Body of pancreas (tissue), 4 donors: ENCODE measurements around the gene ATP8A2. TPM values are rescaled to one million over a fixed set of nuclear protein-coding genes. Genes with fewer than 3 reads are reported as not detected.

ENCODE experiments used
- ATAC-seq: fragments of 150-250 bp; one replicate; pipeline ENCODE4 v1.9.1; 2016
- DNase-seq, 4 donors: peaks; one replicate each; pipeline ENCODE4 v3.0.0-alpha.2; 2019
- H3K27ac ChIP-seq, 4 donors: fragments of 200-600 bp; sonication (generic); 1 replicate in 3 of 4; 2 replicates in 1 of 4; pipeline versions ENCODE4 v1.5.1 to v1.6.1; 2016 to 2019; ENCODE audit warnings: mild to moderate bottlenecking in 1 of 4, mixed read lengths in 1 of 4, moderate library complexity in 1 of 4
- H3K27me3 ChIP-seq, 2 donors: fragments of 200-600 bp; sonication (generic); one replicate each; pipeline ENCODE4 v1.6.0; 2016; ENCODE audit warnings: mild to moderate bottlenecking in 1 of 2
- H3K36me3 ChIP-seq, 2 donors: fragments of 200-600 bp; sonication (generic); replicated peaks in 1 of 2; 2 replicates each; pipeline ENCODE4 v1.5.1; 2016; ENCODE audit warnings: low read depth in 2 of 2; ENCODE audit not compliant: insufficient read depth in 1 of 2
- H3K4me1 ChIP-seq: fragments of 200-600 bp; sonication (generic); one replicate; pipeline ENCODE4 v1.6.0; 2016
- H3K4me3 ChIP-seq, 2 donors: fragments of 200-600 bp; sonication (generic); 1 replicate in 1 of 2; 2 replicates in 1 of 2; pipeline ENCODE4 v1.5.1; 2016 to 2019
- H3K9me3 ChIP-seq, 3 donors: fragments of 200-600 bp; sonication (generic); 1 replicate in 2 of 3; 2 replicates in 1 of 3; pipeline ENCODE4 v1.5.1; 2016
- POLR2A ChIP-seq, 3 donors: fragments of 450-650 bp; IDR thresholded peaks; one replicate each; pipeline ENCODE4 v1.6.1; 2016; ENCODE audit warnings: antibody characterized with exemption in 3 of 3, mild to moderate bottlenecking in 2 of 3
- WGBS, 2 donors: methylation state at CpG; one replicate each; pipeline ENCODE4 v1.1.5; 2017; 5-methylcytosine and 5-hydroxymethylcytosine counted together
- intact Hi-C: fragments of 100-400 bp; cut with DNase I; formaldehyde crosslinking; loops from one replicate; pipeline ENCODE4 v1.15.1; 2023
- total RNA-seq, 2 donors: library from RNA; depleted of rRNA; stranded (reverse); fragments of >200 nt; gene quantifications; one replicate each; pipeline ENCODE4 v1.1.0, GENCODE V29; 2016
- TF ChIP-seq, protein P1 (sequence below), 7 experiments: fragments of 450-650 bp in 4 of 7; fragments of 200-600 bp in 3 of 7; sonication (generic) in 3 of 7; IDR thresholded peaks; one replicate each; pipeline ENCODE4 v1.5.1; 2016 to 2019; ENCODE audit warnings: antibody characterized with exemption in 7 of 7

Gene ATP8A2
- total RNA-seq, 2 donors from 2014 or later = under 0.01 TPM; not detected in 1

DNA sequence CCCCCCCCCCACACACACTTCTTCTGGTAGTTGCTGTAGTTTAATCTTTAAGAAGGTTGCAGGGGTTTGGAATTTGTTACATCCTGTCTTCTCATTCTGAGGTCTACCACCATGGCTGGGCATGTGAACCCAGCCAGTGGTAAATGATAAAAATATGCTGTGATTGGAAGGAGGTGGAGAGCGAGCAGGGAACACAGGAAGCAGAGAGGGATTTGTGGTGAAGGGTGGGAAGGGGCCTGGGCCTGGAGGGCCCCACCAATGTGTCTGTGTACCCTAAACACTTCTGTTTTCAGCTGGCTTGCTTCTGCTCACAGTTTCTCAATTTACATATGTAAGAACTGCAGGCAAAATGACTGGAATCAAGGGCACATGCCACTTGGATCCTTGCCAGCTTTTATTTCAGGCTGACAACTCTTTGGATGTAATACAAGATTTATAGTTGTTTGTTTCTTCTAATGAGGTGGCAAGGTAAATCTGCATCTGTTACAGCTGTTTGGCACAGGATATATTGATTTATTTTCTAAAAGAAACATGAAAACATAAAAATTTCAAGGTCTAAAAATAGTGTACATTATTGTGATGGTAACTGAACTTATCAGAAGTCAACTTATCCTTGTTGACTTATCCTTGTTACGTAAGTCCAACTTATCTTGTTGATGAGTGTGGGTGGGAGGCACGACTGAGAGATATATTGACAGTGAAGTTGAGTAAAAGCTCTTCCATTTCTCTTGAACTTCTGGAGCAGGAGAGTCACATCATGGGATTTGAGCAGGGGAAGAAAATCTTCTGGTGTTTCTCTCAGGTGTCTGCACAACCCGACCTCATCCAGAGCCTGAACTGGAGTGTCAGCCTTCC lies 366.8 kb downstream of the ATP8A2 start:
- H3K4me1 ChIP-seq = peaks cover 14% of the 10 kb centered on the region
- no peaks in the 10 kb centered on the region for H3K9me3 ChIP-seq
- no peak overlapping the region for H3K4me3 ChIP-seq
- TF ChIP-seq, protein P1, sequence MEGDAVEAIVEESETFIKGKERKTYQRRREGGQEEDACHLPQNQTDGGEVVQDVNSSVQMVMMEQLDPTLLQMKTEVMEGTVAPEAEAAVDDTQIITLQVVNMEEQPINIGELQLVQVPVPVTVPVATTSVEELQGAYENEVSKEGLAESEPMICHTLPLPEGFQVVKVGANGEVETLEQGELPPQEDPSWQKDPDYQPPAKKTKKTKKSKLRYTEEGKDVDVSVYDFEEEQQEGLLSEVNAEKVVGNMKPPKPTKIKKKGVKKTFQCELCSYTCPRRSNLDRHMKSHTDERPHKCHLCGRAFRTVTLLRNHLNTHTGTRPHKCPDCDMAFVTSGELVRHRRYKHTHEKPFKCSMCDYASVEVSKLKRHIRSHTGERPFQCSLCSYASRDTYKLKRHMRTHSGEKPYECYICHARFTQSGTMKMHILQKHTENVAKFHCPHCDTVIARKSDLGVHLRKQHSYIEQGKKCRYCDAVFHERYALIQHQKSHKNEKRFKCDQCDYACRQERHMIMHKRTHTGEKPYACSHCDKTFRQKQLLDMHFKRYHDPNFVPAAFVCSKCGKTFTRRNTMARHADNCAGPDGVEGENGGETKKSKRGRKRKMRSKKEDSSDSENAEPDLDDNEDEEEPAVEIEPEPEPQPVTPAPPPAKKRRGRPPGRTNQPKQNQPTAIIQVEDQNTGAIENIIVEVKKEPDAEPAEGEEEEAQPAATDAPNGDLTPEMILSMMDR (IDR thresholded peaks at IDR 0.05) = no peak
- TF ChIP-seq POLR2A (IDR thresholded peaks at IDR 0.05) = no peak
- DNase-seq (peak in 3 of 4 donors; percentile 27 to 34 (median 34)), ATAC-seq (no peak)
- no peak overlapping the region for H3K27ac ChIP-seq
- H3K36me3 ChIP-seq = no peaks in the 10 kb centered on the region
- intact Hi-C loops = no loop called here
- 22 to 27% methylated on average over 4 of the region's 4 CpGs for WGBS, 2 donors
- no peaks in the 10 kb centered on the region for H3K27me3 ChIP-seq

DNA sequence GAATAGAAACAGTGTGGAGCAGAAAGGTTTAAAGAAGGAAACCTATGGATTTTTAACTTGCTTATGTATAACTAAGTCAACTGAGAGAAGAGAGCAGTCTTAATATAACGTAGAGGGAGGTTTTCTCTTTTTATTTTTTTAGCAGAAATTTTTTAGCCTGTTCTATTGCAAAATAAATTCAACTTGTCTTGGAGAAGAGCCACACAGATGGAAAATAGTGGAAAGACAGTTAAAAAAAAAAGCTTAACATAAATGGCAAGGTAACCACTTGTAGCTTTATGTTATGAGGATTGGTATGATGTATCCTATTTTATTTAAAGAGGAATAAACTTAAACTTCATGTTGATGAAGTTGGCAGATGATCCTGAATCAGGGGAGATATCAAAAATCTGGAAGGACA lies 367.6 kb downstream of the ATP8A2 start:
- Histone ChIP-seq H3K27me3 (no peaks in the 10 kb centered on the region), H3K4me3 (no peak overlapping the region), H3K36me3 (no peaks in the 10 kb centered on the region), H3K9me3 (no peaks in the 10 kb centered on the region), H3K27ac (no peak overlapping the region), H3K4me1 (peaks cover 14% of the 10 kb centered on the region)
- TF ChIP-seq, protein P1 (IDR thresholded peaks at IDR 0.05) = no peak
- no peak for TF ChIP-seq POLR2A (IDR thresholded peaks at IDR 0.05)
- intact Hi-C loops = no loop called here
- DNase-seq (no peak), ATAC-seq (no peak)
- WGBS, 2 donors = 70 to 77% methylated on average over 1 of the region's 1 CpG

DNA sequence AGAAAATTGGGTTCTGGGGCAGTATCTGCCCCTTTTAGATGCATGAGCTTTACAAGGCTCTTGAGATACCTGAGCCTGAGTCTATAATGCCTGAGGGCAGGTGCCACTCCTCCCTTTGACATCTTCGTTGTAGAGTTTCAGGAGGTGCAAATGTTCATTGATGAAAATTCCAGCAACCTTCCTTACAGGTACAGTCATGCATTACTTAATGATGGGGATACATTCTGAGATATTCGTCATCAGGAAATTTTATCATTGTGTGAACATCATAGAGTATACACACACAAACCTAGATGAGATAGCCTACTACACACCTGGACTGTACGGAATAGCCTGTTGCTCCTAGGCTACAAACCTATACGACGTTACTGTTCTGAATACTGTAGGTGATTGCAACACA lies 370.0 kb downstream of the ATP8A2 start:
- no peaks in the 10 kb centered on the region for H3K27me3 ChIP-seq
- H3K27ac ChIP-seq = no peak overlapping the region
- ATAC-seq = no peak
- intact Hi-C loops = no loop called here
- no peaks in the 10 kb centered on the region for H3K36me3 ChIP-seq
- WGBS, 2 donors = 76 to 77% methylated on average over 5 of the region's 5 CpGs
- peaks cover 14% of the 10 kb centered on the region for H3K4me1 ChIP-seq
- TF ChIP-seq, protein P1 (IDR thresholded peaks at IDR 0.05) = no peak
- no peak for TF ChIP-seq POLR2A (IDR thresholded peaks at IDR 0.05)
- no peak overlapping the region for H3K4me3 ChIP-seq
- no peak for DNase-seq
- H3K9me3 ChIP-seq = no peaks in the 10 kb centered on the region

DNA sequence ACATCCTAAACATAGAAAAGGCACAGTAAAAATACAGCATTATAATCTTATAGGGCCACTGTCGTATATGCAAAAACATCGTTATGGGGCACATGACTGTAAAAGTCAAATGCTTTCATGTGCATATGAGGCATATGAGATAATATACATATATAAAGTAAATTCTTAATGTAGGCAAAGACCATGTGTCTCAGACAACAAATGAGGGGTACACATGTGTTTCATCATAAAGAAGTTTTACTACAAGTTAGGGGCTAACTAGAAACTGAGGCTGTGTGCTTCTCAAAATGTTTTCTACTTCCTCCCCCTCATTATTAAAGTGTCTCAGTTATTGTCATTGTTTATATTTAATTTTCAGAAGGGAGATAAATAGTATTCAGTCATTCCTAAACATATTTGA lies 370.4 kb downstream of the ATP8A2 start:
- DNase-seq (no peak), ATAC-seq (no peak)
- Histone ChIP-seq H3K36me3 (no peaks in the 10 kb centered on the region), H3K4me3 (no peak overlapping the region), H3K27me3 (no peaks in the 10 kb centered on the region), H3K4me1 (peaks cover 14% of the 10 kb centered on the region), H3K9me3 (no peaks in the 10 kb centered on the region), H3K27ac (no peak overlapping the region)
- 95 to 99% methylated on average over 2 of the region's 2 CpGs for WGBS, 2 donors
- TF ChIP-seq POLR2A (IDR thresholded peaks at IDR 0.05) = no peak
- TF ChIP-seq, protein P1 (IDR thresholded peaks at IDR 0.05) = no peak
- intact Hi-C loops = no loop called here

DNA sequence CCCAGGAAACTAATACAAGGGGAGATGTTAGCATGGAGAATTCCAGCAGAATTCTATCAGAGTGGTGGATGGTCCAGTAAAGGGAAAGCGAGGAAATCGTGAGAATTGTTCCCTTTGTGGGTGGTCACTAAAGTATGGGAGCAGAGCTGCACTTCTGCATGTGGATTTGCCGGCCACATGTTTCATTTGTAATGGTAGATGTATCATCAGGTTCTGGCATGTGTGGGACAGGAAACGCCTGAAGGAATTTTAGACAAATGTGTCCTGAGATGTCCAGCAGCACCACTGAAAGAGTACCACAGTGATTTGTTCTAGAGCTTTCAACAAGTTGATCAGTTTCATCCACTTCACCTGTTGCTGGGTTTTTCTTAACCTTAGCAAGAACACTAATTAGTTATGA lies 371.6 kb downstream of the ATP8A2 start:
- Histone ChIP-seq H3K36me3 (no peaks in the 10 kb centered on the region), H3K4me1 (peaks cover 6% of the 10 kb centered on the region), H3K27ac (no peak overlapping the region), H3K4me3 (no peak overlapping the region), H3K9me3 (no peaks in the 10 kb centered on the region), H3K27me3 (no peaks in the 10 kb centered on the region)
- TF ChIP-seq, protein P1 (IDR thresholded peaks at IDR 0.05) = no peak
- no peak for TF ChIP-seq POLR2A (IDR thresholded peaks at IDR 0.05)
- ATAC-seq (no peak), DNase-seq (no peak)
- intact Hi-C loops = no loop called here
- 75 to 80% methylated on average over 4 of the region's 4 CpGs for WGBS, 2 donors
